CD14-positive monocyte (primary cell): ENCODE measurements around the gene SLC6A8. TPM values are rescaled to one million over a fixed set of nuclear protein-coding genes. Genes with fewer than 3 reads are reported as not detected.

Experiments used
- DNase-seq, 3 donors: peaks; one replicate each; pipeline ENCODE4 v3.0.0-alpha.2; 2011 to 2022
- H2AFZ ChIP-seq: 2 replicates; pipeline ENCODE4 v1.6.0; 2012; ENCODE audit warnings: mild to moderate bottlenecking, low read depth, low read length, inconsistent platforms; ENCODE audit not compliant: insufficient read depth, poor library complexity, severe bottlenecking
- H3K27ac ChIP-seq, 2 donors: 1 replicate in 1 of 2; 2 replicates in 1 of 2; pipeline ENCODE4 v1.5.1; 2012 to 2013; ENCODE audit warnings: low read length in 2 of 2, control low read depth in 1 of 2, inconsistent platforms in 1 of 2, low read depth in 1 of 2, mild to moderate bottlenecking in 1 of 2
- H3K27me3 ChIP-seq, 2 donors: one replicate each; pipeline versions ENCODE4 v1.6.0 to v1.6.1; 2011 to 2013; ENCODE audit warnings: low read length in 2 of 2; ENCODE audit not compliant: control insufficient read depth in 2 of 2, insufficient read depth in 2 of 2
- H3K36me3 ChIP-seq, 2 donors: replicated peaks in 1 of 2; 1 replicate in 1 of 2; 2 replicates in 1 of 2; pipeline versions ENCODE4 v1.5.1 to v1.6.1; 2012 to 2013; ENCODE audit warnings: low read length in 2 of 2, control low read depth in 1 of 2, inconsistent platforms in 1 of 2, mild to moderate bottlenecking in 1 of 2; ENCODE audit not compliant: insufficient read depth in 2 of 2, control insufficient read depth in 1 of 2
- H3K4me1 ChIP-seq, 2 donors: 1 replicate in 1 of 2; 2 replicates in 1 of 2; pipeline versions ENCODE4 v1.5.1 to v1.6.1; 2012 to 2013; ENCODE audit warnings: low read length in 2 of 2, control low read depth in 1 of 2, inconsistent platforms in 1 of 2, mild to moderate bottlenecking in 1 of 2, moderate library complexity in 1 of 2; ENCODE audit not compliant: insufficient read depth in 2 of 2, control insufficient read depth in 1 of 2
- H3K4me2 ChIP-seq: replicated peaks from 2 replicates; pipeline ENCODE3; 2012; ENCODE audit warnings: low read length, moderate library complexity, mild to moderate bottlenecking; ENCODE audit not compliant: poor library complexity, severe bottlenecking; ENCODE audit errors: extremely low read depth
- H3K4me3 ChIP-seq, 3 experiments: fragments of 200-600 bp in 1 of 3; sonication (generic) in 1 of 3; replicated peaks in 1 of 3; 1 replicate in 2 of 3; 2 replicates in 1 of 3; pipeline ENCODE4 v1.5.1; 2011 to 2013; ENCODE audit warnings: low read length in 3 of 3, mild to moderate bottlenecking in 3 of 3, control low read depth in 2 of 3, low read depth in 2 of 3, inconsistent platforms in 1 of 3, moderate library complexity in 1 of 3
- H3K79me2 ChIP-seq: 2 replicates; pipeline ENCODE4 v1.6.0; 2012; ENCODE audit warnings: mild to moderate bottlenecking, control low read depth, inconsistent platforms, low read length, moderate library complexity; ENCODE audit not compliant: insufficient read depth
- H3K9ac ChIP-seq: 2 replicates; pipeline ENCODE4 v1.6.0; 2017; ENCODE audit warnings: low read length, mild to moderate bottlenecking; ENCODE audit not compliant: insufficient read depth, poor library complexity, severe bottlenecking
- H3K9me3 ChIP-seq, 2 donors: replicated peaks in 1 of 2; 1 replicate in 1 of 2; 2 replicates in 1 of 2; pipeline versions ENCODE4 v1.5.1 to v1.6.1; 2012 to 2013; ENCODE audit warnings: low read length in 2 of 2, control low read depth in 1 of 2; ENCODE audit not compliant: control insufficient read depth in 1 of 2, insufficient read depth in 1 of 2
- H4K20me1 ChIP-seq: 2 replicates; pipeline ENCODE4 v1.6.0; 2012; ENCODE audit warnings: mild to moderate bottlenecking, low read length, control low read depth, moderate library complexity; ENCODE audit not compliant: insufficient read depth
- H3K27ac Mint-ChIP-seq, 7 donors: one replicate each; pipeline ENCODE4 v1.8.0; 2020; ENCODE audit warnings: mild to moderate bottlenecking in 7 of 7, mixed read lengths in 7 of 7, moderate library complexity in 6 of 7, inconsistent platforms in 2 of 7
- H3K27me3 Mint-ChIP-seq, 3 donors: one replicate each; pipeline ENCODE4 v1.8.0; 2021 to 2022; ENCODE audit warnings: low read depth in 3 of 3, mild to moderate bottlenecking in 3 of 3, mixed read lengths in 3 of 3, moderate library complexity in 3 of 3, inconsistent platforms in 1 of 3
- H3K36me3 Mint-ChIP-seq, 2 donors: one replicate each; pipeline ENCODE4 v1.8.0; 2020; ENCODE audit warnings: mixed read lengths in 2 of 2, inconsistent platforms in 1 of 2, mild to moderate bottlenecking in 1 of 2
- H3K4me1 Mint-ChIP-seq: one replicate; pipeline ENCODE4 v1.8.0; 2020; ENCODE audit warnings: mild to moderate bottlenecking, mixed read lengths
- H3K4me3 Mint-ChIP-seq, 2 donors: one replicate each; pipeline ENCODE4 v1.8.0; 2020; ENCODE audit warnings: mild to moderate bottlenecking in 2 of 2, mixed read lengths in 2 of 2, moderate library complexity in 1 of 2
- H3K9me3 Mint-ChIP-seq, 7 donors: one replicate each; pipeline ENCODE4 v1.8.0; 2020 to 2022; ENCODE audit warnings: mixed read lengths in 7 of 7, mild to moderate bottlenecking in 6 of 7, moderate library complexity in 6 of 7, inconsistent platforms in 2 of 7
- CTCF ChIP-seq: fragments of 200-600 bp; IDR thresholded peaks from one replicate; pipeline ENCODE4 v1.8.0; 2022; ENCODE audit warnings: antibody characterized with exemption, mild to moderate bottlenecking
- WGBS: methylation state at CpG from one replicate; pipeline ENCODE4 v1.1.5; 2013; ENCODE audit warnings: missing lambda C conversion rate; ENCODE audit not compliant: insufficient coverage; 5-methylcytosine and 5-hydroxymethylcytosine counted together
- intact Hi-C, 2 donors: fragments of 100-400 bp; cut with micrococcal nuclease; formaldehyde crosslinking; loops; one replicate each; pipeline versions ENCODE4 v1.15.0 to v1.15.1; 2023
- polyA plus RNA-seq, 3 donors: library from polyadenylated mRNA; depleted of rRNA in 1 of 3; unstranded in 2 of 3; stranded (reverse) in 1 of 3; fragments of 300-500 nt in 2 of 3; fragments of >200 nt in 1 of 3; fragmentation: Illumina TruSeq in 2 of 3; gene quantifications; 1 replicate in 2 of 3; 2 replicates in 1 of 3; pipeline ENCODE4 v1.2.3, GENCODE V29; 2012 to 2021

The SLC6A8 gene
- polyA plus RNA-seq, 3 donors = 0.23 to 5.6 (median 0.85) TPM

DNA sequence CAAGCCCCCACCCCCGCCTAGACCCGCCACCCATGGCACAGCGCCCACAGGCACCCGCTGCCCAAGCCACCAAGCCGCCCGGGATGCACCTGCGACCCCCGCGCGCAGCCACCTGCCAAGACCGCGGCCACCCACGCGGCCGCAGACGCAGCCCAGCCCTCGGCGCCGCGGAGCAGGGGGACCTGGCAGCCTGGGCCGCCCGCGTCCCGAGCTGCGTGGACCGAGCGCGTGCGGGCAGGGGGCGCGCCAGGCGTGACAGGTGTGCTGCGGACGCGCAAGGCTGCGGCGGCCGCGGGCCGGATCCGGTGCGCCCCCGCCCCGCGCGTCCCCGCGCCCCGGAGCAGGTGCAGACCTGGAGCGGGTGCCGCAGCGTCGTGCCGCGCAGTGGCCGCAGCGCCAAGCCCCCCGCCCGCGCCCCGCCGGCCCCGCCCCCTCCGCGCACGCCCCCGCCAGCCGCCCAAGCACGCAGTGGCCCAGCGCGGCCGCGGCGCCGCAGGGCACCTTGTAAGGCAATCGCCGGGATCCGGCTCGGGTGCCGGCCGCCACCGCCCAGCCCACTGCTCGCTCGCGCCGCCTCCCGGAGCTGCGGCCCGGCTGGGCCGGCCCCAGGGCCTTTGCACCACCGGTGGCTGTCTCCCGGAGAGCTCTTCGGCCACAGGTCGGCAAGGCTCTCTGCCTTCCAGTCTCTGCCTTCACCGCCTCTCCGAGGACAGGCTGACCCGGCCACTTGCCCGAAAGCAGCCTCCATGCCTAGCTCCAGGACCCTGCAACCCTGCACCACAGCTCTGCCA is 14.1 kb upstream of the SLC6A8 start, which contains the start of gene PNCK:
PNCK (minus strand) TSS at position 386 of the 791 bp plus-strand sequence. CDS start 737 bp downstream, outside the sequence.
- DNase-seq = no peak
- Histone ChIP-seq H3K9ac (no peak within 1 kb of the TSS), H2AFZ (no peak within 1 kb of the TSS), H3K4me3 (no peak within 1 kb of the TSS), H3K4me2 (no peak within 1 kb of the TSS), H3K79me2 (no peaks in the 10 kb centered on the region), H3K4me1 (no peaks in the 10 kb centered on the region), H3K9me3 (no peaks in the 10 kb centered on the region), H4K20me1 (no peaks in the 10 kb centered on the region), H3K36me3 (no peaks in the 10 kb centered on the region), H3K27me3 (peaks cover 5 to 30% of the 10 kb centered on the region in 2 donors), H3K27ac (no peak within 1 kb of the TSS)
- Mint-ChIP-seq H3K9me3 (peaks cover 0 to 13% (median 5%) of the 10 kb centered on the region in 7 donors), H3K27ac (no peak within 1 kb of the TSS), H3K4me3 (peak within 1 kb of the TSS in 1 of 2 donors; percentile 77), H3K36me3 (no peaks in the 10 kb centered on the region), H3K27me3 (peaks cover 20 to 43% (median 35%) of the 10 kb centered on the region in 3 donors), H3K4me1 (peaks cover 2% of the 10 kb centered on the region)
- no peak for TF ChIP-seq CTCF
- intact Hi-C loops = no loop called here
- 6% methylated on average over 41 of the region's 98 CpGs for WGBS

DNA sequence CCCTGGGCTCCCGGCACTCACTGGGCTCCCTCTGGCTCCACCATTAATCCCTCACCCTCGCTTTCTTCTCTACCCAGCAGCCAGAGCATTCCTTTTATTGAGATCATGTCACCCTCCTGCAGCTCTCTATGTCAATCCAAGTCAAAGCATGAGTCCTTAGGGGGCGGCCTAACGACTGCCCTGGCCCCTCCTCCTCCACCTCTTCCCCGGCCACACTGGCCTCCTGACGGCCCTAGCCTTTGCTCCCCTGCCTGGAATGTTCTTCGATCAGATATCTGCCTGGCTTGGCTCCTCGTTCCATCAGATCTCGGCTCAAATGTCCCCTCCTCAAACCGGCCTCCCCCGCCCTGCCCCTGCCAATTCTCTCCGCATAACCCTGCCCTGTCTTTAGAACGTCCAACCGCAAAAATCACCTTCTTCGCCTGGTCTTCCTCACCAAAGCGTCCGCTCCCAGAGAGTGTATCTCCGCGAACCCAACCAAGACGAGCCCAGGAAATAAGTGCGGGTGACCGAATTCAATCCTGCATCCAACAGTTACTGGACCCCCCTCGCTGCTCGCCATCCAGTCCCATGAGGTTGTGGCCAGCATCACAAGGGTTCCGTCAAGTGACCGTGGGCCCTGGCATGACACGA is 13.4 kb upstream of the SLC6A8 start:
- Histone ChIP-seq H3K4me1 (no peaks in the 10 kb centered on the region), H3K4me2 (no peak overlapping the region), H4K20me1 (no peaks in the 10 kb centered on the region), H3K4me3 (no peak overlapping the region), H3K79me2 (no peaks in the 10 kb centered on the region), H3K27ac (no peak overlapping the region), H3K27me3 (peaks cover 5 to 30% of the 10 kb centered on the region in 2 donors), H3K9ac (no peak overlapping the region), H3K36me3 (no peaks in the 10 kb centered on the region), H2AFZ (no peak overlapping the region), H3K9me3 (no peaks in the 10 kb centered on the region)
- peaks cover 20 to 43% (median 35%) of the 10 kb centered on the region in 3 donors for H3K27me3 Mint-ChIP-seq
- peaks cover 2% of the 10 kb centered on the region for H3K4me1 Mint-ChIP-seq
- DNase-seq = no peak
- intact Hi-C loops = no loop called here
- peaks cover 0 to 13% (median 5%) of the 10 kb centered on the region in 7 donors for H3K9me3 Mint-ChIP-seq
- 82% methylated on average over 21 of the region's 27 CpGs for WGBS
- TF ChIP-seq CTCF = no peak
- peak overlapping the region in 1 of 2 donors; percentile 73 for H3K4me3 Mint-ChIP-seq
- no peaks in the 10 kb centered on the region for H3K36me3 Mint-ChIP-seq
- H3K27ac Mint-ChIP-seq = no peak overlapping the region
